ENCODE measurements around the gene ITPKC. TPM values are rescaled to one million over a fixed set of nuclear protein-coding genes. Genes with fewer than 3 reads are reported as not detected.
"Not testable (repeated sequence)": the region's sequence is repeated elsewhere in the genome, so short reads cannot be mapped to it uniquely, and the experiment has no call there.

Gene ITPKC
- total RNA-seq, 1 donor from 2014 or later, result 16.5 TPM

DNA sequence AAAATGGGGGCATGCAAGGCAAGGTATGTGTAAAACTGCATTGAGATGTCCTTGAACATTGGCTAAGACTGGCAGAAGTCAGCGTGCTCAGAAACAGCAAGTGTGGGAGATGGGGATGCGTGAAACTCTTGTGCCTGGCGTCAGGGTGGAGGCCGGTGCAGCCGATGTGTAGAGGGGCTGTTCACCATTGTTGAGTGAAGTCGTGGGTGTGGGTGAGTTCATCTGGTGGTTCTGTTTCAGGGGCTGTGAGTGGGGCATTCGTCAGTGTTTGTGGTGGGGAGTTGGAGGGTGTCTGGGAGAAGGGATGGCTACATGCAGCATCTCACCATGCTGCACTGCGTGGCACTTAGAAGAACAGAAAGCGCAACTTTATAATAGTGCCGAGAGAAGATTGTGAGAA, 47.1 kb downstream of the ITPKC start:
- Mint-ChIP-seq H3K9me3 (ENCODE audit: low read depth) (no peaks in the 10 kb centered on the region), H3K4me1 (ENCODE audit: low read depth) (no peaks in the 10 kb centered on the region), H3K4me3 (ENCODE audit: unreplicated experiment) (no peak overlapping the region), H3K27me3 (ENCODE audit: low read depth) (no peaks in the 10 kb centered on the region), H3K36me3 (ENCODE audit: low read depth) (peaks cover 47% of the 10 kb centered on the region), H3K27ac (ENCODE audit: unreplicated experiment) (no peak overlapping the region)
- DNase-seq (ENCODE audit: low spot score), result no peak
- TF ChIP-seq, protein P1, sequence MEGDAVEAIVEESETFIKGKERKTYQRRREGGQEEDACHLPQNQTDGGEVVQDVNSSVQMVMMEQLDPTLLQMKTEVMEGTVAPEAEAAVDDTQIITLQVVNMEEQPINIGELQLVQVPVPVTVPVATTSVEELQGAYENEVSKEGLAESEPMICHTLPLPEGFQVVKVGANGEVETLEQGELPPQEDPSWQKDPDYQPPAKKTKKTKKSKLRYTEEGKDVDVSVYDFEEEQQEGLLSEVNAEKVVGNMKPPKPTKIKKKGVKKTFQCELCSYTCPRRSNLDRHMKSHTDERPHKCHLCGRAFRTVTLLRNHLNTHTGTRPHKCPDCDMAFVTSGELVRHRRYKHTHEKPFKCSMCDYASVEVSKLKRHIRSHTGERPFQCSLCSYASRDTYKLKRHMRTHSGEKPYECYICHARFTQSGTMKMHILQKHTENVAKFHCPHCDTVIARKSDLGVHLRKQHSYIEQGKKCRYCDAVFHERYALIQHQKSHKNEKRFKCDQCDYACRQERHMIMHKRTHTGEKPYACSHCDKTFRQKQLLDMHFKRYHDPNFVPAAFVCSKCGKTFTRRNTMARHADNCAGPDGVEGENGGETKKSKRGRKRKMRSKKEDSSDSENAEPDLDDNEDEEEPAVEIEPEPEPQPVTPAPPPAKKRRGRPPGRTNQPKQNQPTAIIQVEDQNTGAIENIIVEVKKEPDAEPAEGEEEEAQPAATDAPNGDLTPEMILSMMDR (IDR thresholded peaks at IDR 0.05), result no peak

DNA sequence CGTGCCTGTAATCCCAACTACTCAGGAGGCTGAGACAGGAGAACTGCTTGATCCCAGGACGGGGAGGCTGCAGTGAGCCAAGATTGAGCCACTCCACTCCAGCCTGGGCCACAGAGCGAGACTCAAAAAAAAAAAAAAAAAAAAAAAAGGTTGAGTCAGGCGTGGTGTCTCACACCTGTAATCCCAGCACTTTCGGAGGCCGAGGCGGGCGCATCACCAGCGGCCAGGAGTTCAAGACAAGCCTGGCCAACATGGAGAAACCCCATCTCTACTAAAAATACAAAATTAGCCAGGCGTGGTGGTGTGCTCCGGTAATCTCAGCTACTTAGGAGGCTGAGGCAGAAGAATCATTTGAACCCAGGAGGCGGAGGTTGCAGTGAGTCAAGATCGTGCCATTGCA, 49.5 kb downstream of the ITPKC start:
- H3K27me3 Mint-ChIP-seq (ENCODE audit: low read depth); H3K27ac Mint-ChIP-seq (ENCODE audit: unreplicated experiment); H3K4me1 Mint-ChIP-seq (ENCODE audit: low read depth); H3K9me3 Mint-ChIP-seq (ENCODE audit: low read depth); H3K4me3 Mint-ChIP-seq (ENCODE audit: unreplicated experiment); DNase-seq (ENCODE audit: low spot score): not testable (repeated sequence)
- H3K36me3 Mint-ChIP-seq (ENCODE audit: low read depth), result peaks cover 31% of the 10 kb centered on the region

DNA sequence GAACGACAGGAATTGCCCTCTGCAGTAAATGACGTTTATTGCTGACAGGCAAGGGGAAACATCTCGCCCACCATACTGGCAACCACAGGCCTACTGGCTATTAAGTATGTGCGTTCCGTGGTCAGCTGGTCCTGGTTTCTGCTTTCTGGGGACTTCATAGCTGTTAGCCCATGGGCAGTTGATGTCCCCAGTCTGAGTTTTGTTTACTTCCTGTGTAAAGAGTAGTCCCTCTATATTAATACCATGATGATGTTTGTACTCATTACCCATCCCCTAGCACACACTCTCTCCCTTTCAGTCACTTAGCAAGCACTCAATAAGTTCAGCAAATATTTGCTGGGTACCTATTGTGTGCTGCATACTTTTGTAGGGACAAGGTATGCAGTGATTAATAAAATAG, 52.0 kb downstream of the ITPKC start:
- H3K9me3 Mint-ChIP-seq (ENCODE audit: low read depth), result peaks cover 5% of the 10 kb centered on the region
- H3K36me3 Mint-ChIP-seq (ENCODE audit: low read depth), result peaks cover 15% of the 10 kb centered on the region
- DNase-seq (ENCODE audit: low spot score), result no peak
- H3K4me3 Mint-ChIP-seq (ENCODE audit: unreplicated experiment), result no peak overlapping the region
- no peaks in the 10 kb centered on the region for H3K4me1 Mint-ChIP-seq (ENCODE audit: low read depth)
- TF ChIP-seq, protein P1 (IDR thresholded peaks at IDR 0.05), result no peak
- no peak overlapping the region for H3K27ac Mint-ChIP-seq (ENCODE audit: unreplicated experiment)
- H3K27me3 Mint-ChIP-seq (ENCODE audit: low read depth), result no peaks in the 10 kb centered on the region

DNA sequence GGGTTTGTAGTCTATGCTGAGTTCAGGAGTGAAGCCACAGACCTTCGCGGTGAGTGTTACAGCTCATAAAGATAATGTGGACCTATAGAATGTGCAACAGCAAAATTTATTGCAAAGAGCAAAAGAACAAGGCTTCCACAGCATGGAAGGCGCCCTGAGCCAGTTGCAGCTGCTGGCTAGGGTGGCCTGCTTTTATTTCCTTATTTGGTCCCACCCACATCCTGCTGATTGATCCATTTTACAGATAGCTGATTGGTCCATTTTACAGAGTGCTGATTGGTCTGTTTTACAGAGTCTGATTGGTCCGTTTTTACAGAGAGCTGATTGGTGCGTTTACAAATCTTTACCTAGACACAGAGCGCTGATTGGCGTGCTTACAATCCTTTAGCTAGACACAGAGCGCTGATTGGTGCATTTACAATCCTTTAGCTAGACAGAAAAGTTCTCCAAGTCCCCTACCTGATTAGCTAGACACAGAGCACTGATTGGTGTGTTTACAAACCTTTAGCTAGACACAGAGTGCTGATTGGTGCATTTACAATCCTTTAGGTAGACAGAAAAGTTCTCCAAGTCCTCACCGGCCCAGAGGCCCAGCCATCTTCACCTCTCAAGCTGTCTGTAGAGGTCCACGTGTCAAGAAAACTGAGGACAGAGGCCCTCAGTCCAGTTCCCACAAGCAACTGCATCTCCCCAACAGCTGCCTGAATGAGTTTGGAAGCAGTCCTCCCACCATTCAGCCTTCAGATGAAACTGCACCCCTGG, 54.4 kb downstream of the ITPKC start:
- H3K9me3 Mint-ChIP-seq (ENCODE audit: low read depth); H3K36me3 Mint-ChIP-seq (ENCODE audit: low read depth); DNase-seq (ENCODE audit: low spot score); H3K27ac Mint-ChIP-seq (ENCODE audit: unreplicated experiment); H3K27me3 Mint-ChIP-seq (ENCODE audit: low read depth); H3K4me3 Mint-ChIP-seq (ENCODE audit: unreplicated experiment): not testable (repeated sequence)
- peaks cover 12% of the 10 kb centered on the region for H3K4me1 Mint-ChIP-seq (ENCODE audit: low read depth)

DNA sequence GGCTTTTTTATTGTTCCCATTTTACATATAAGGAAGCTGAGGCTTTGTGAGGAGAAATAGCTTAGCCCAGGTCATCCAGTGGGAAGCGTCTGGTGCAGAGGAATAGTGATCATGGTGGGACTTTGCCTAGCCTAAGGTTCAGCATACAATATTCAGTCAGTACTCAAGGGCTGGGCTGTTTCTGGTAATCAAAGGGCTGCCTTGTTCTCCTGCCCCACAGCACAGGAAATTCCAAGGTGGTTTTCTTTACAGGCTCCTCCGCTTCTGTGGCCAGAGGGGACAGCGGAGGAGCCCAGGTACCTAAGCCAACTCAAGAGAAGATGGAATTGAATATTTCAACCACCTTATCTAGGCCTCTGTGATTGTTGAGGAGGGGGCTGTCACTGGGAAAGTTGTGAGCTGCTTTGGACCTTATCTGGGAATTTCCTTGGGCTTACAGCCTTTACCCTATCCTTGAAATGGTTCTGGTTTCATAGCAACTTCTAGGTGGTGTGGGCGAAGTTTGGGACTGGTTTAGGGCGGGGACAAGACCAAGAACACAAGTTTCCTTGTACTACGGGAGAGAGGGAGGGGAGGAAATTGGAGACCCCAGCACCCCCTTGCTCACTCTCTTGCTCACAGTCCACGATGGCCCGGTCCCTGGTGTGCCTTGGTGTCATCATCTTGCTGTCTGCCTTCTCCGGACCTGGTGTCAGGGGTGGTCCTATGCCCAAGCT, 58.2 kb downstream of the ITPKC start, which contains the start of gene MIA:
TSS of gene MIA (plus strand) at position 606 of the 716 bp plus-strand sequence. CDS start at position 628, 22 bp downstream.
- Mint-ChIP-seq H3K36me3 (ENCODE audit: low read depth) (no peaks in the 10 kb centered on the region), H3K4me1 (ENCODE audit: low read depth) (peaks cover 35% of the 10 kb centered on the region), H3K4me3 (ENCODE audit: unreplicated experiment) (peak within 1 kb of the TSS; percentile 25), H3K9me3 (ENCODE audit: low read depth) (peaks cover 5% of the 10 kb centered on the region), H3K27me3 (ENCODE audit: low read depth) (no peaks in the 10 kb centered on the region), H3K27ac (ENCODE audit: unreplicated experiment) (peak within 1 kb of the TSS; percentile 59)
- no peak for DNase-seq (ENCODE audit: low spot score)
- TF ChIP-seq, protein P1 (IDR thresholded peaks at IDR 0.05), result no peak

DNA sequence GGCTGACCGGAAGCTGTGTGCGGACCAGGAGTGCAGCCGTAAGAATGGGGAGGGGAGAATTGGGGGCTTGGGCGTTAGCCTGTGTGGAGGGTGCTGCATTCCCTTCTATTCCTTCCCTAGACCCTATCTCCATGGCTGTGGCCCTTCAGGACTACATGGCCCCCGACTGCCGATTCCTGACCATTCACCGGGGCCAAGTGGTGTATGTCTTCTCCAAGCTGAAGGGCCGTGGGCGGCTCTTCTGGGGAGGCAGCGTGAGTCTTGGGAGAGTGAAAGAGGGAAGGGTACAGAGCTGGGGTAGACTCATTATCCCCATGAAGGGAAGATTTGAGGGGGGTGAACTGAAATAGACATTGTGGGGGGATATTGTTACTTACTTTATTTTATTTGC, 58.7 kb downstream of the ITPKC start:
- DNase-seq (ENCODE audit: low spot score), result no peak
- H3K4me3 Mint-ChIP-seq (ENCODE audit: unreplicated experiment), result peak overlapping the region; percentile 25
- TF ChIP-seq, protein P1 (IDR thresholded peaks at IDR 0.05), result no peak
- peaks cover 5% of the 10 kb centered on the region for H3K9me3 Mint-ChIP-seq (ENCODE audit: low read depth)
- no peaks in the 10 kb centered on the region for H3K36me3 Mint-ChIP-seq (ENCODE audit: low read depth)
- H3K27me3 Mint-ChIP-seq (ENCODE audit: low read depth), result no peaks in the 10 kb centered on the region
- peak overlapping the region; percentile 59 for H3K27ac Mint-ChIP-seq (ENCODE audit: unreplicated experiment)
- peaks cover 35% of the 10 kb centered on the region for H3K4me1 Mint-ChIP-seq (ENCODE audit: low read depth)

All from chondrocyte (in vitro differentiated cells).